Lower lobe of right lung (tissue), 2 donors: Measurements from ENCODE around the gene CAMK2G. TPM values are rescaled to one million over a fixed set of nuclear protein-coding genes. Genes with fewer than 3 reads are reported as not detected.
A peak's percentile ranks its signal among the peaks of the same experiment; 100 is the strongest.

Experiments
- ATAC-seq, 2 donors: fragments of 200-7000 bp; cut with Tn5 transposase; one replicate each; pipeline ENCODE4 v1.9.1; 2020 to 2022; ENCODE audit warnings: mild to moderate bottlenecking in 2 of 2, moderate library complexity in 2 of 2
- DNase-seq: peaks from one replicate; pipeline ENCODE4 v3.0.0-alpha.2; 2020
- H3K27ac ChIP-seq: fragments of 200-600 bp; one replicate; pipeline ENCODE4 v1.8.0; 2022
- H3K27me3 ChIP-seq: fragments of 200-600 bp; one replicate; pipeline ENCODE4 v1.8.0; 2022; ENCODE audit warnings: low read depth
- H3K36me3 ChIP-seq: fragments of 200-600 bp; one replicate; pipeline ENCODE4 v1.8.0; 2022; ENCODE audit warnings: mild to moderate bottlenecking
- H3K4me1 ChIP-seq: fragments of 200-600 bp; one replicate; pipeline ENCODE4 v1.8.0; 2022
- H3K4me3 ChIP-seq: fragments of 200-600 bp; one replicate; pipeline ENCODE4 v1.8.0; 2022; ENCODE audit warnings: mild to moderate bottlenecking
- H3K9me3 ChIP-seq: fragments of 200-600 bp; one replicate; pipeline ENCODE4 v1.8.0; 2022
- intact Hi-C: fragments of 100-400 bp; cut with DNase I; formaldehyde crosslinking; loops from one replicate; pipeline ENCODE4 v1.11.0; 2022
- total RNA-seq: library from RNA; stranded (reverse); fragmentation: NEBNext Ultra II Directional; extraction: Animal tissue kit (Norgen Biotek cat#: 25700); gene quantifications from one replicate; pipeline ENCODE4 v1.2.1, GENCODE V29; 2021
- TF ChIP-seq, protein P1 (sequence below): fragments of 200-600 bp; IDR thresholded peaks from one replicate; pipeline ENCODE4 v1.8.0; 2022; ENCODE audit warnings: antibody characterized with exemption, mild to moderate bottlenecking
- donor health status: DM: no; HTN: yes; CAD: no; lungs with severe emphysema.

Gene CAMK2G
- total RNA-seq, 1 donor from 2014 or later, result 38.4 TPM

DNA sequence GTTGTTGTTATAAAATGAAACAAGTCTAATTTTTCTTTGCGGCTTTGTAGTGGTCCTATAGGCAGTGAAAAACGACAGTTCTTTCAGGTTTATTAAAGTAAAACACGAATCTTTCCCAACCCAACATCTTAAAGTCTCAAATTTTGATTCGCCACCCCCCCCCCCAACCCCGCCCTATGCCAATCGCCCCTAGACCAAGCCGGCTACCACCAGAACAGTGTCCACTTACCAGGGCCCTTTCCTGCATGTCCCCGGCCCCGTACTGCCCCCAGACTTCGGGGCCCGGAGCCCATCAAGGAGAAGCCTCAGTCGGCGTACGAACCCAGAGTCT is 92.8 kb downstream of the CAMK2G start:
- TF ChIP-seq, protein P1, sequence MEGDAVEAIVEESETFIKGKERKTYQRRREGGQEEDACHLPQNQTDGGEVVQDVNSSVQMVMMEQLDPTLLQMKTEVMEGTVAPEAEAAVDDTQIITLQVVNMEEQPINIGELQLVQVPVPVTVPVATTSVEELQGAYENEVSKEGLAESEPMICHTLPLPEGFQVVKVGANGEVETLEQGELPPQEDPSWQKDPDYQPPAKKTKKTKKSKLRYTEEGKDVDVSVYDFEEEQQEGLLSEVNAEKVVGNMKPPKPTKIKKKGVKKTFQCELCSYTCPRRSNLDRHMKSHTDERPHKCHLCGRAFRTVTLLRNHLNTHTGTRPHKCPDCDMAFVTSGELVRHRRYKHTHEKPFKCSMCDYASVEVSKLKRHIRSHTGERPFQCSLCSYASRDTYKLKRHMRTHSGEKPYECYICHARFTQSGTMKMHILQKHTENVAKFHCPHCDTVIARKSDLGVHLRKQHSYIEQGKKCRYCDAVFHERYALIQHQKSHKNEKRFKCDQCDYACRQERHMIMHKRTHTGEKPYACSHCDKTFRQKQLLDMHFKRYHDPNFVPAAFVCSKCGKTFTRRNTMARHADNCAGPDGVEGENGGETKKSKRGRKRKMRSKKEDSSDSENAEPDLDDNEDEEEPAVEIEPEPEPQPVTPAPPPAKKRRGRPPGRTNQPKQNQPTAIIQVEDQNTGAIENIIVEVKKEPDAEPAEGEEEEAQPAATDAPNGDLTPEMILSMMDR, result no peak
- Histone ChIP-seq H3K4me1 (peaks cover 44% of the 10 kb centered on the region), H3K36me3 (peaks cover 37% of the 10 kb centered on the region), H3K27ac (peak overlapping the region; percentile 92), H3K9me3 (no peaks in the 10 kb centered on the region), H3K27me3 (no peaks in the 10 kb centered on the region), H3K4me3 (peak overlapping the region; percentile 95)
- ATAC-seq (peak; percentile 16 to 20), DNase-seq (no peak)
- intact Hi-C loops, result no loop called here

DNA sequence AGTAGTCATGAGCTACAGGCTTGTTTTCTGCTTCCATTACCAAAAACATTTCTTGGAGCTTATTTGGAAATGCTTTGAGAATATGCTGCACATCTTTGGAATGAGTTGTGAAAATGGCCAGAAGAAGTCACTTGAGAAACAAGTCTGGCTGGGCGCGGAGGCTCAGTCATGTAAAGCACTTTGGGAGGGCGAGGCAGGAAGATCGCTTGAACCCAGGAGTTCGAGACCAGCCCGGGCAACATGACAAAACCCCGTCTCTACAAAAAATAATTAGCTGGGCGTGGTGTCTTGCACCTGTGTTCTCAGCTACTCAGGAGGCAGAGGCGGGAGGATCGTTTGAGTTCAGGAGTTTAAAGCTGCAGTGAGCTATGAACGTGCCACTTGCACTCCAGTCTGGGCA is 93.4 kb downstream of the CAMK2G start:
- Histone ChIP-seq H3K9me3 (no peaks in the 10 kb centered on the region), H3K27me3 (no peaks in the 10 kb centered on the region), H3K4me3 (peak overlapping the region; percentile 95), H3K27ac (peak overlapping the region; percentile 92), H3K4me1 (peaks cover 41% of the 10 kb centered on the region), H3K36me3 (peaks cover 42% of the 10 kb centered on the region)
- no peak for DNase-seq
- ATAC-seq, result no peak
- intact Hi-C loops, result no loop called here
- TF ChIP-seq, protein P1, result no peak

DNA sequence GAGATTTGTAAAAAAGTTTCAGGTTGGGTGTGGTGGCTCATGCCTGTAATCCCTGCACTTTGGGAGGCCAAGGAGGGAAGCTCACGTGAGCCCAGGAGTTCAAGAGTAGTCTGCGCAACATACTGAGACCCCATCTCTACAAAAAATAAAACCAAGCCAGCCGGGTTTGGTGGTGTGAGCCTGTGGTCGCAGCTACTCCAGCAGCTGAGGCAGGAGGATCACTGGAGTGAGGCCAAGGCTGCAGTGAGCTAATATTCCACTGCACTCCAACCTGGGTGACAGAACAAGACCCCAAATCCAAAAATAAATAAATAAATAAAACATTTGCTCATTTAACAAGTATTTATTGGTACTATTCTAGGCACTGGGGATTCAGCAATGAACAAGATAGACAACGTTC is 94.1 kb downstream of the CAMK2G start:
- Histone ChIP-seq H3K27ac (no peak overlapping the region), H3K9me3 (no peaks in the 10 kb centered on the region), H3K4me3 (no peak overlapping the region), H3K36me3 (peaks cover 49% of the 10 kb centered on the region), H3K4me1 (peaks cover 48% of the 10 kb centered on the region), H3K27me3 (no peaks in the 10 kb centered on the region)
- intact Hi-C loops, result no loop called here
- DNase-seq, result no peak
- TF ChIP-seq, protein P1, result no peak
- no peak for ATAC-seq

DNA sequence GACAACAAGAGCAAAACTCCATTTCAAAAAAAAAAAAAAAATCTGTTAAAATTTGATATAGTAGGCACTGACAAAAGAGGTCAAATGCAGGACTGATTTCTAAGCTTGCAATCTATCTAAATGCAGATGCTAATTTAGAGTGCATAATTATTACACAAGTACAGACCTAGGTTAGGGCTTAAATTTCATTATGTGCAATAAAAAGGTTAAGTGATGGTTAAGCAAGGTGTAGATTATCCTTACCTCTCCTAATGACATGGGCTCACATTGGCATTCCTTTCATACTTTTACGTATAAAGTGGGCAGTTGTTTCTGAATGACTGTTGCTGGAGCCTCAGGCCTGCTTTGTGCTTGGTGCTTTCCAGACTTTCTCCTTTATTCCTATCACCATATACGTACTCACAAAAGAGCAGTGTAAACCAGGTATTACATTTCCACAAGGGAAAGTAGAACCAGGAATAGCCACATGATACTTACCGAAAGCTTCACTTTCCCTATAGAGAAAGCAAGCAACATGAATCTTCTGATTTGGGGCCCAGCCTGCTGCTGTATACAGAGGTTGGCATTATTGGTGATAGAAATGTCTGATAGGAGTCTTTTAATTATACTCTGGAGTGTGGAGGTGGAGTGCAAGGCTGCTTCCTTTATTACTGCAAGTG is 94.7 kb downstream of the CAMK2G start:
- intact Hi-C loops, result no loop called here
- DNase-seq (no peak), ATAC-seq (no peak)
- Histone ChIP-seq H3K27ac (no peak overlapping the region), H3K4me1 (peaks cover 51% of the 10 kb centered on the region), H3K4me3 (no peak overlapping the region), H3K36me3 (peaks cover 54% of the 10 kb centered on the region), H3K27me3 (no peaks in the 10 kb centered on the region), H3K9me3 (no peaks in the 10 kb centered on the region)
- TF ChIP-seq, protein P1, result no peak

DNA sequence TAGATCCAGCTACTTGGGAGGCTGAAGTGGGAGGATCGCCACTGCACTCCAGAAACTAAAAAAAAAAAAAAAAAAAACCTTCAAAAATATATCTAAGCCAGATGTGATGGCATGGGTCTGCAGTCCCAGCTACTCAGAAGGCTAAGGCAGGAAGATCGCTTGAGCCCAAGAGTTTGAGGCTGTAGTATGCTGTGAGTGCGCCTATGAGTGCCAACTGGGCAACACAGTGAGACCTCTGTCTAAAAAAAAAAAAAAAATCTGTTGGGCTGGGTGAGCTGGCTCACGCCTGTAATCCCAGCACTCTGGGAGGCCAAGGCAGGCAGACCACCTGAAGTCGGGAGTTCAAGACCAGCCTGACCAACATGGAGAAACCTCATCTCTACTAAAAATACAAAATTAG is 95.3 kb downstream of the CAMK2G start:
- H3K4me1 ChIP-seq, result peaks cover 55% of the 10 kb centered on the region
- TF ChIP-seq, protein P1, result no peak
- peaks cover 57% of the 10 kb centered on the region for H3K36me3 ChIP-seq
- no peak overlapping the region for H3K27ac ChIP-seq
- no peaks in the 10 kb centered on the region for H3K9me3 ChIP-seq
- H3K27me3 ChIP-seq, result no peaks in the 10 kb centered on the region
- no peak overlapping the region for H3K4me3 ChIP-seq
- intact Hi-C loops, result no loop called here
- ATAC-seq, result no peak
- DNase-seq, result no peak
